Muscle of arm (tissue), 12 donors: ENCODE measurements around the gene BICRA. TPM values are rescaled to one million over a fixed set of nuclear protein-coding genes. Genes with fewer than 3 reads are reported as not detected.
"Not testable (repeated sequence)": the region's sequence is repeated elsewhere in the genome, so short reads cannot be mapped to it uniquely, and the experiment has no call there.

Experiments used
- DNase-seq: peaks from one replicate; pipeline ENCODE4 v3.0.0-alpha.2; 2013
- polyA plus RNA-seq, 12 donors: library from polyadenylated mRNA; unstranded; fragments of 120-200 nt; gene quantifications; one replicate each; pipeline ENCODE4 v1.2.1, GENCODE V29; 2013; ENCODE audit not compliant: insufficient read length in 12 of 12

BICRA gene
- polyA plus RNA-seq, 12 donors, result 7.1 to 18.5 (median 9.6) TPM; not detected in 1

- DNase-seq, result no peak
These were observed 51.5 kb downstream of the BICRA start for GRCh38 chr19:47660435-47660832.

GRCh38 chr19:47661161-47661560, 52.2 kb downstream of the BICRA start:
- DNase-seq, result no peak

- DNase-seq, result no peak
These were observed 52.7 kb downstream of the BICRA start for GRCh38 chr19:47661611-47662010.

- no peak for DNase-seq
These were observed 54.5 kb downstream of the BICRA start for GRCh38 chr19:47663435-47663910.

- no peak for DNase-seq
These were observed 55.2 kb downstream of the BICRA start for GRCh38 chr19:47663911-47664771.

GRCh38 chr19:47668556-47668955, 59.6 kb downstream of the BICRA start:
- not testable (repeated sequence) for DNase-seq

- DNase-seq, result no peak
These were observed 61.8 kb downstream of the BICRA start for GRCh38 chr19:47670736-47671135.

- no peak for DNase-seq
These were observed 62.6 kb downstream of the BICRA start for GRCh38 chr19:47671499-47671898.

GRCh38 chr19:47673426-47673825, 64.5 kb downstream of the BICRA start:
- DNase-seq, result no peak

- DNase-seq, result no peak
These were observed 65.6 kb downstream of the BICRA start for GRCh38 chr19:47674548-47674947.

GRCh38 chr19:47675271-47675670, 66.3 kb downstream of the BICRA start:
- DNase-seq, result no peak

- DNase-seq, result no peak
These were observed 66.9 kb downstream of the BICRA start for GRCh38 chr19:47675859-47676258.

GRCh38 chr19:47676811-47677210, 67.9 kb downstream of the BICRA start:
- DNase-seq, result no peak

- no peak for DNase-seq
These were observed 70.4 kb downstream of the BICRA start for GRCh38 chr19:47679251-47679900.

GRCh38 chr19:47679922-47680857, 71.3 kb downstream of the BICRA start:
- no peak for DNase-seq

- DNase-seq, result no peak
These were observed 72.0 kb downstream of the BICRA start for GRCh38 chr19:47680858-47681332.

GRCh38 chr19:47681388-47681787, 72.5 kb downstream of the BICRA start:
- no peak for DNase-seq

GRCh38 chr19:47681936-47682335, 73.0 kb downstream of the BICRA start:
- DNase-seq, result no peak

- no peak for DNase-seq
These were observed 74.0 kb downstream of the BICRA start for GRCh38 chr19:47682939-47683338.

- no peak for DNase-seq
These were observed 77.9 kb downstream of the BICRA start for GRCh38 chr19:47686679-47687450.

- no peak for DNase-seq
These were observed 79.0 kb downstream of the BICRA start for GRCh38 chr19:47687906-47688305.
